NCI-H446 treated with DMSO at 0.1 percent for 48 hours (cell line): ENCODE measurements around the gene EXOC6B.
A peak's percentile ranks its signal among the peaks of the same experiment; 100 is the strongest.

Experiments
- DNase-seq: peaks from one replicate; lab custom pipeline; 2025; lab: John Stamatoyannopoulos, UW

Gene EXOC6B

GRCh38 chr2:72159211-72159993, 666.4 kb downstream of the EXOC6B start:
- no peak for DNase-seq

DNA sequence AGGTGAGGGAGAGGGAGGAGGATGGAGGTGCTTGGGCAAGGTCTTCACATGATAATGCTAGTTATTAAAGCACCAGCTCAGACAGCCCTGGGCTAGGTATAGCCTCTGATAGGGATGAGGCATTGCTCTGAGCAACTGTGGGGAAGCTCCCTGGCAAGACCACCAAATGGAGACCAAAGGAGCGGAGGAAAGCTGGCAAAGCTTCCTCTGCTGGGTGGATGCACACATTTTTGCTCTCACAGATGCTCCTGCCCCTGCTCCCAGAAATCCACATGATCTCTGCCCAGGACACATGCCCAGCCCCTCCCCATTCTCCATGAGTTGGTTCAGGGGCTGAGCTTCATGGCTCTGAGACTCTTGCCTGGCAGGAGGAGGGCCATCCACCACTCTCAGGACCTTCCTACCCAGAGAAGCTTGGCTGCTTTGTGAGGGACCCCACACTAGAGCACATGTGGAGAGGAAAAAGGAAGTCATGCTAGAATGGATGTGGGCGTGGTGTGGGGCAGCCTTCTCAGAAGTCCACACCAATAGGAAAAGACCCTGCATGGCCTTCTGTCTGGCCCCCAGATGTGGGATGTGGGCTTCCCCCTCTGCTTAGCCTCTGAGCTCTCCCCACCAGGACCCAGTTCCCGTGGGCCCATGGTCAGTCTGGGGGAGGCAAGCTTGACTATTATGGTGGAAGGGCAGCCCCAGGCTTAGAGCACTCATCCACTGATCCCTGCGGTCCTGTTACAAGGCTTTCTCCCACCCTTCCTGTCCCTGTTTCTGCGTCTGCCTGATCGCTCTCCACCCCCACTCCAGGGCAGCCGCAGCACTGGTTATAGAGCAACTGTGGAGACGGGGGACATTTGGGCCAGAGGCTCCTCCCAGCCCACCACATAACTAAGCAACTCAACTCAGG, 667.7 kb downstream of the EXOC6B start:
- DNase-seq = no peak

GRCh38 chr2:72156872-72157271, 669.0 kb downstream of the EXOC6B start:
- DNase-seq = no peak

GRCh38 chr2:72155737-72156136, 670.1 kb downstream of the EXOC6B start:
- no peak for DNase-seq

- no peak for DNase-seq
These were observed 670.7 kb downstream of the EXOC6B start for GRCh38 chr2:72155151-72155550.

- DNase-seq = no peak
These were observed 671.4 kb downstream of the EXOC6B start for GRCh38 chr2:72154386-72154975.

DNA sequence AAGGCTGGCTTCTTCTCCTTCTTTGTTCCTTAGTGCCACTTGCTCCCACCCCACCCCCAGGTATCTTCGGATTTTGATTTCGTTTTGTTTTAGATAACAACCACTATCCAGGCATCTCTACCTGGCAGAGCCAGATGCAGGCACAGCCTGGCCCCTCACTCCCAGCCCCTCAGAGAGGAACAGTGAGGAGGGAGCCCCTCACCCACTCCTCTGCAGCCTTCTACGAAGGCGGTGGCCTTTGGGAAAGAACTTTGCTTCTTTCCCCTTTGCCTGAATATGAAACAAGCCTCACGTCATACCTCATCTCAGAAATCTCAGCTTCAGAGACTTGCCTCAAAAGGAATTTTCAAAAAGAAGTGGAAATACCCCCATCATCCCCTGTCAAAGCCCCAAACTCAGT, 671.9 kb downstream of the EXOC6B start:
- DNase-seq = no peak

- DNase-seq = no peak
These were observed 672.6 kb downstream of the EXOC6B start for GRCh38 chr2:72153026-72153791.

DNA sequence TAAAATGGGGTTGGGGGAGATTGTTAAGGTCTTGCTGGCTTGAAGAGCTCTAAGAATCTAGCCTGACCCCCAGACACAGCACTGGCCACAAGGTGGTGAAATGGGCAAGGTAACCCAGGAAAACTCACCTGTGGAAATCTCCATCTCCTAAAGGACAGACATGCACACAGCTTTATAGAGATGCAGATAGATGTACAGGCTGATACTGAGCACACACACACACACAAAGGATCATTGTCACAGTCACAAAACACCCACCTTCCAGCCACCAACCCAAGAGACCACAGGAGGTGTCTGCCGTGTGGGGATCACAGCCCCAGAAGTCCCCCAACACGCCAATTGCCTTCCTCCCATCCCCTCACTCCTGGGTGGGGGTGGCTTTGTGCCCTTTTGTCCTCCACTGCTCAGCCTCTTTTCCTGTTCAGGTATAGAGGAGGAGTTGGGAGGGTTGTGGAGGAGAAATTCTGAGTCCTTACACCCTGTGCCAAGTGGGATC, 674.9 kb downstream of the EXOC6B start:
- DNase-seq = no peak

- peak; percentile 59 for DNase-seq
These were observed 675.5 kb downstream of the EXOC6B start for GRCh38 chr2:72150157-72150860.

DNA sequence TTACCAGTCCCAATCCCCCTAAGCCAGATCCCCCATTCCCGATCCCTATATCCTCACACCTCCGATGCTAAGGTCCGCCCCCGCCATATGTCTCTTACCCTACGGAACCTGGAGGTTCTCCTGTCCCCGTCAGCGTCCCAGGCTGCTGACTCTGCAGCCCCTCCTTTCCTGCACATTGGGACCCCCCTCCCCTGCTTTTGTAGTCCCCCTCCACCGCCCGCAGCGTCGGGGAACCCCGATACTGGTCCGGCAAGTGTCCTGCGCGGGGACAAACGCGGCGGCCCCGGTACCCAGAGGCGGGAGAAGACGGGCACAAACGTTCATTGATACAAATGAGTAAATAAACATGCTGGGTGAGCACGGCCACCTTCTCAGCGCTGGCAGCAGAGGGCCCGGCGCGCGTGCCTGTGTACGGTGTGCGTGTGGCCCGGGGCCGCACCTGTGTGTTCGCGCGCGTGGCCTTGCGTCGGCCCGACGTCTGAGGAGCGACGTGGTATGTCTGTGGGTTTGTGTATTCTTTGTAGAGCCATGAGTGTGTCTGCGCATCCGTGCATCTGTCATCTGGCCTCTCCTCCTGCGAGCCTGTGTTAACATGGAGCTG, 676.2 kb downstream of the EXOC6B start:
- DNase-seq = no peak

DNA sequence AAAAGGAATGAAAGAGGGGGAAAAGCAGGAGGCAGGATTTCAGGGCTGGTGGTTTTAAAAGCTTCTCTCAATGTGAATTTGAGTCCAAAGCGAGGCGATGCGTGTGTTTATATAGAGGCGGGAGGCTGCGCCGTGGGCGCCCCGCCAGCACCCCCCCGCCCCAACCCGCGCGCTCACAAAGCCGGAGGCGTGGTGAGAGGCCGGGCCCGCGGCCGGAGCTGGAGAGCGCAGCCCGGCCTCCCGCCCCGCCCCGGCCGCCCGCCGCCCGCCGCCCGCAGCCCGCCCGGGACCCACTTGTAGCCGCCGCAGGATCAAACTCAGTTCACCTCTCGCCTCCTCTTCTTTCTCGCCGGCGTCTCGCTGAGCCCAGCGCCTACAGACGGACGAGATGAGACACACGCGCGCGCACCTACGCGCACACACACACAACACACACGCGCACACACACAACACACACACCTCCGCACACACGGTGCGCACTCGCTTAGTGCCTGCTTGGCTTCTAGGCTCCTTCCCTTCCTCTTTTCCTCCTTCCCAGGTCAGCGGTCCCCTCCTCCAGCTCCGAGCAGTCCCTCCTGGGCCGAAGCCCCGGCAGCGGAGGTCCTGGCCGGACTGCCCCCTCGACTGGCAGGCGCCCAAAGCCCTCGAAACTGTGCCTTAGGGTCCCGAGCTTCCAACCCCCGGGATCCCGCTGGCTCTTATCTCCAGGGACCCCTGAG, 676.8 kb downstream of the EXOC6B start:
- DNase-seq = no peak

DNA sequence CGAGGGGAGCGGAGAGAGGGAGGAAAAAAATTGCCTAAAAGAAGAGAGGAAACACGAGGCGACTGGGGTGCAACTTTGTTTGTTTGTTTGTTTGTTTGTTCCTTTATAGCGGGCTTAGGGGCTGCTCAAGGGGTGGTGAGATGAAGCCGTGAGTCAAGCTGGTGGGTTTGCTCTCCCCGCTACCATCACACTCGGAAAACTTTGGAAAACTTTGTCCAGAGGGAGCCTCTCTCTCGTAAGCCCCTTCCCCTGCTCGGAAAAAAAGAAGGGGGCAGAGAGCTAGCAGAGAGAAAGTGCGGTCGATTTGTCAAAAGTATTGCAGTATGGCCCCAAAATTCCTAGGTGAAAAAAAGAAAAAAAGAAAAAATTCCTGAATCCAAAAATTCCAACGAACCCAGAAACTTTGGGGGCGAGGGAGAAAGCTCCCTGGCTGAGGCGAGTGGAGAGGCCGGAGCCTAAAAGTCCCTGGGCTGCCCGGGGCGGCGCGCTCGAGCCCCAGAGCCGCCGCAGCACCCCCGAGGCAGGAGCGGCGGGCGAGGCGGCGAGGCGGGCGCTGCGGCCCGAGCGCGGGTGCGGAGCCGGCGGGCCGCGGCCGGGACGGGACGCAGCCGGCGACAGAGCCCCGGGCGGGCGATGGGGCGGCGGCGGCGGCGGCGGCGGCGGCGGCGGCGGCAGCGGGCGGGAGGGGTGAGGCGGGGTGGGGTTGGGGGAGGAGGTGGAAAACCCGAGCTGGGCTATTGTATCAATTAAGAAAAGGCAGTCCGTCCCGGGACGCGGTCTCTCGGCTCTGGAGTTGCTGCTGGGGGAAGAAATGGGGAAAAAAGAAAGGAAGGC, 677.6 kb downstream of the EXOC6B start:
- DNase-seq = no peak

DNA sequence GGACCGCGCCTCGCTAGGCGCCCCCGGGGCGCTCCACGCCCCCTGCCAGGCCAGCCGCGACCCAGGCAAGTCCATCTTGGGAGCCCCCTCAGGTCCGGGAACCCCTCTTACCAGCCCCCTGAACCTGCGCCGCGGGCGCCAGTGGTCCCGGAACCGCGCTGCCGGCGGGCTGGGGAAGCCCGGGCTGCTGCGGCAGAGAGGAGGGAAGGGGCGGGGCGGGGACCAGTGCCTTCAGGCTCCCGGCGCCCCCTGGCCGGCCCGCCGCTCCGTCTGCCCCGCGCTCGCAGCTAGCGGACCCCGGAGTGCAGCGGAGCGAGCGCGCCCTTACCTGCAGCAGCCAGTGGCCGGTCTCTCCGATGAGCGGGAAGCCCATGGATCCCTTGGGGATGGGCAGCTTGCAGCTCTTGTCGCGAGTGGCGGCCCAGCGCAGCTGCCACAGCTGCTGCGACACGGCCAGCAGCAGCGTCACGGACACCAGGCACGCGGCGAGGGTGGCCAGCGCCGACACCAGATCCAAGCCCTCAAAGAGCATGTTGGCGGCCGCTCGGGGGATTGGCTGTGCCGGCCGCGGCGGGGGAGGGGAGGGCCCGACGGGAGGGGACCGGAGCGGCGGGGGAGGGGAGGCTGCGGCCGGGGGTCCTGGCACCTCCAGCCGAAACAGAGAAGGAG, 678.4 kb downstream of the EXOC6B start, which contains the start of gene CYP26B1:
CYP26B1 (minus strand) TSS at position 560 of the 669 bp plus-strand sequence; CDS start at position 532, 28 bp downstream.
- DNase-seq = no peak

- no peak for DNase-seq
These were observed 679.2 kb downstream of the EXOC6B start for GRCh38 chr2:72146347-72147302.

DNA sequence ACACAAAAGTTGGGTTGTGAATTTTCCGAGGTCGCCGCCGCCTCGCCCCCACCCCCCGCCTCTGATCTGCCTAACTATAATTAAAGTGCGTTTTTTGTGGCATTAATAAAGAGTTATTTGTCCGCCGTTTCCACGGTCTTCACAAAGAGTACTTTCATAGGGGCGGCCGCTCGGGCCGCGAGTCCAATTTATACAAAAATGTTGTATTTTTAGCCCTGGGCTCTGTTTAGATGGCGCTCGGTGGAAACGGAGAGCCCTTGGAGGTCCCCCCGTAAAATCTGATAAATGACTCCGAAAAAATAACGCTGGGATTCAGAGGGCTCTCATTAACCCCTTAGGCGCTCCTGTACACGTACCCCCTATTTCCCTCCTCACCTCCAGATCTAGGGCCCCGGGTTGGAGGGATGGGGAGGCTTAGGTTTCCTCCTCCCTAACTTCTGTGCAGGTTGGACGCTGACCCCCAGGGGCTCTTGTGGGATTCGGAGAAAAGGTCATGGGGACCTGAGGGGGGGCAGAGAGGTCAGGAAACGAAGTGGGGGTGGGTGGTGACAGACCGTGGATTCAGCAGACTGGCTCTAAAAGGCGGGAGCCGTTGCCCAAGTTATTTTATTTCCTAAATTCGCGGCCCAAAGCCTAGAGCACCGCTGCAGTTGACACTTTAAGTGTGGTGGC, 680.0 kb downstream of the EXOC6B start:
- DNase-seq = no peak

GRCh38 chr2:72145289-72145657, 680.6 kb downstream of the EXOC6B start:
- DNase-seq = peak; percentile 39
